ENCODE data around the gene CNTN4.

GRCh38 chr3:3016226-3016625 lies 917.6 kb downstream of the CNTN4 start:
- TF ChIP-seq POLR2AphosphoS5 (IDR thresholded peaks at IDR 0.05; ENCODE audit: borderline replicate concordance, low read depth, low read length): no peak
- no peak for TF ChIP-seq EZH2 (IDR thresholded peaks at IDR 0.05)
- no peak for TF ChIP-seq FOXP2 (optimal IDR thresholded peaks at IDR 0.05; ENCODE audit: control extremely low read depth, extremely low read length, insufficient read depth)

All from SK-N-MC (cell line).